Measurements from ENCODE around the gene CTCF. TPM values are rescaled to one million over a fixed set of nuclear protein-coding genes. Genes with fewer than 3 reads are reported as not detected.
A peak's percentile ranks its signal among the peaks of the same experiment; 100 is the strongest.

Gene CTCF
- total RNA-seq, 1 donor from 2014 or later, result 45.0 TPM

DNA sequence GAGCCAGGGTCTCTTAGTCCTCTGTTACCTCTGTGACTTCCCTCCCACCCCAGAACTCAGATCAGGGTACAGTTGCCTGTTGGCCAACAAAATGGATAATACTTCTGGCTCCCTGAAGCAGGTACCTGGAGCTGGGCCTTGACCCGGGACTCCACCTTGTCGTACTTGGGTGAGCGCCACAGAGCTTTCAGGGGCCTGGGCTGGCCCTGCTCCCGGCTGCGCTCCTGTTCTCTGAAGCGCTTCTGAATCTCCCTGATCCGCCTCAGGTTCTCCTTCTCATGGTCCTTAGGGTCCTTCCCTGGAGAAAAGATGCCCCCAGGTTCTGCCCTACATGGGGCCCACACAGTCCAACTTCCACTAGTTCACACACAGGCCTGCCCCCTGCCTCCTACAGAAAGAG, 102.5 kb downstream of the CTCF start:
- TF ChIP-seq, protein P1, sequence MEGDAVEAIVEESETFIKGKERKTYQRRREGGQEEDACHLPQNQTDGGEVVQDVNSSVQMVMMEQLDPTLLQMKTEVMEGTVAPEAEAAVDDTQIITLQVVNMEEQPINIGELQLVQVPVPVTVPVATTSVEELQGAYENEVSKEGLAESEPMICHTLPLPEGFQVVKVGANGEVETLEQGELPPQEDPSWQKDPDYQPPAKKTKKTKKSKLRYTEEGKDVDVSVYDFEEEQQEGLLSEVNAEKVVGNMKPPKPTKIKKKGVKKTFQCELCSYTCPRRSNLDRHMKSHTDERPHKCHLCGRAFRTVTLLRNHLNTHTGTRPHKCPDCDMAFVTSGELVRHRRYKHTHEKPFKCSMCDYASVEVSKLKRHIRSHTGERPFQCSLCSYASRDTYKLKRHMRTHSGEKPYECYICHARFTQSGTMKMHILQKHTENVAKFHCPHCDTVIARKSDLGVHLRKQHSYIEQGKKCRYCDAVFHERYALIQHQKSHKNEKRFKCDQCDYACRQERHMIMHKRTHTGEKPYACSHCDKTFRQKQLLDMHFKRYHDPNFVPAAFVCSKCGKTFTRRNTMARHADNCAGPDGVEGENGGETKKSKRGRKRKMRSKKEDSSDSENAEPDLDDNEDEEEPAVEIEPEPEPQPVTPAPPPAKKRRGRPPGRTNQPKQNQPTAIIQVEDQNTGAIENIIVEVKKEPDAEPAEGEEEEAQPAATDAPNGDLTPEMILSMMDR (IDR thresholded peaks at IDR 0.05; ENCODE audit: insufficient read depth, low read length, poor library complexity, severe bottlenecking), result no peak

DNA sequence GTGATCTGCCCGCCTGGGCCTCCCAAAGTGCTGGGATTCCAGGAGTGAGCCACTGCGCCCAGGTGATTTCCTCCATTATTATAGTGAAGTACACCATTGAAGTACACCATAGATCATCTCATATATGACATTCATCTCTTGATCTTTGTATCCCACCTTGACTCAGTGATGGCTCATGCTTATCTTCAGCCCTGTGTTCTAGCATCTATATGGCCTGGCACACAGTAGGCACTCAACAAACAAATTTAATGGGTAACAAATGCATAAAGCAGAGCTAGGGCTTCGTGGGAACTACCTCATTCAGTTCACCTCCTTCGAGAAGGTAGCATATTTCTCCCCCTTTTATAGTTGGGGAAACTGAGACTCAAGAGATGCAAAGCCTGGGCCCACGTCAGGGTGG, 103.3 kb downstream of the CTCF start:
- Histone ChIP-seq H3K4me3 (ENCODE audit: low read depth, low read length) (peak overlapping the region; percentile 61), H3K27me3 (ENCODE audit: control insufficient read depth, insufficient read depth, low read length) (no peaks in the 10 kb centered on the region), H3K36me3 (ENCODE audit: control insufficient read depth, insufficient read depth, low read length) (peaks cover 2% of the 10 kb centered on the region)
- DNase-seq (ENCODE audit: low read depth), result no peak
- TF ChIP-seq, protein P1 (IDR thresholded peaks at IDR 0.05; ENCODE audit: insufficient read depth, low read length, poor library complexity, severe bottlenecking), result no peak

More for the DNA sequence above, 102.5 kb downstream of the CTCF start:
- Histone ChIP-seq H3K4me3 (ENCODE audit: low read depth, low read length) (no peak overlapping the region), H3K36me3 (ENCODE audit: control insufficient read depth, insufficient read depth, low read length) (peaks cover 2% of the 10 kb centered on the region), H3K27me3 (ENCODE audit: control insufficient read depth, insufficient read depth, low read length) (no peaks in the 10 kb centered on the region)
- DNase-seq (ENCODE audit: low read depth), result no peak

DNA sequence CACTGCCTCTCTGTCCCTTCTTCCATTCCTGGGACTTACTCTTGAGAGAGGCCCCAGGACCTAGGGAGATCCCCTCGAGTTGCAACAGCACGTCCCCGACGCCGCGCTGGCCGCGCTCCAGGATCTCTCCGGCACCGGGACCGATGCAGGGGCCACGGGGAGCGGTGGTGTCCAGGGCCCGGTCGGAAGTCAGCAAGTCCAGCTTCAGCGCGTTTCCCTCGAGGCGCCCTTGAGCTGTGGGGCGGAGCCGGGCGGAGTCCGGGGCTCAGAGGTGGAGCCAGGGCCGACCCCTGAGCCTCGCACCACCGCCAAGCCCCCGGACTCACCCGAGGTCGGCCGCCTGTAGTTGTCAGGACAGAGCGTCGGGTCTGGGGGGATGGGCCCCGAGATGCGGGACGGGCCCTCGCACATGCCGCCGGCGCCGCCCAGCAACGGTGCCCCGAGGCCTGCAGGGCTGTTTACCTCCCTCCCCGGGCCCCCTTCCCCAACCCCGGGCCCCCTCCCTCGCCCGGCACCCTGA, 103.8 kb downstream of the CTCF start:
- peaks cover 2% of the 10 kb centered on the region for H3K36me3 ChIP-seq (ENCODE audit: control insufficient read depth, insufficient read depth, low read length)

DNA sequence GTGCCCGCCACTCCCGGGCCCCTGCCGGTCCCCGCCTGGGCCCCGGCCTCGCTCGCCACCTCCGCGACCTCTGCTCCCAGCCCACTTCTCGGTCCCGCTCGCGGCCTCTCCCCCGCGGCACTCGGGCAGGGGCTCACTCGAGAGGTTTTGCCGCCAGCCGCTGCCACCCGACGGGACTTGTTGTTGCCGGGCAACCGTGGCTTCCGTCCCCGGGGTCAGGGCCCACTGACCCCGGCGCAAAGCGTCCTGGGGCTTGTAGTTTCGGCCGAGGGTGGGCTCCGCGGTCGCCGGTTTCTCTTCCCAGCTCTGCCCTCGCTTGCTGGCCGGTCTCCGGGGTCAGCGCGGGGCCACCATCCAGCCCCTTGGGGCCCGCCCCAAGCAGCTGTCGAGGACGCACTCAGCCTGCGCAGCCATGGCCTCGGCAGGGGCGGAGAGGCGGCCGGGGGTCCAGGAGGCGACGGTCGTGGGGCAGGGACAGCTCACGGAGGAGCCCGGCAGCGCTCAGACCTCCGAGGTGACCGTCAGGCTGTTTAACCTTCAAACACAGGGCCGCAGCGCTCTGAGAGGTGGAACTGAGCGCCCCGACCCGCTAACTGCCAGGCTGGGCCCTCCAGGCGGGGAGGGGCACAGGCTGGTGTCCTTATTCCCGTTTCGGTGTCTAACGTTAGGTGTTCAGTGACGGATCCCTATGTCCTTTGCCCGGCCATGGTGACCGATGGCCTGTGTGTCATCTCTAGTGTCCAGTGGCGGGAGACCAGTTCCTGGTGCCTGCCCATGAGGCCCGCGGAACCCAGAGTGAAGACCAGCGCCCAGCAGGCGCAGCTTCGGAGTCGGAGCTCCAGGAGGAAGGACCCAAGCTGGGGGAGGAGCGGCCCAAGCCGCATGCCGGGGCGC, 104.5 kb downstream of the CTCF start, which contains the start of the genes C16orf86 and ENKD1:
Gene C16orf86 (plus strand): TSS at position 256 of the 894 bp plus-strand sequence. CDS start 157 bp downstream, at position 413.
Gene ENKD1 (minus strand): TSS at position 192 of the 894 bp plus-strand sequence. CDS start 308 bp downstream, outside the sequence.
- TF ChIP-seq, protein P1 (IDR thresholded peaks at IDR 0.05; ENCODE audit: insufficient read depth, low read length, poor library complexity, severe bottlenecking), result no peak

More for the DNA sequence above, 103.8 kb downstream of the CTCF start:
- TF ChIP-seq, protein P1 (IDR thresholded peaks at IDR 0.05; ENCODE audit: insufficient read depth, low read length, poor library complexity, severe bottlenecking), result no peak
- H3K27me3 ChIP-seq (ENCODE audit: control insufficient read depth, insufficient read depth, low read length), result no peaks in the 10 kb centered on the region
- no peak for DNase-seq (ENCODE audit: low read depth)
- peak overlapping the region; percentile 61 for H3K4me3 ChIP-seq (ENCODE audit: low read depth, low read length)

DNA sequence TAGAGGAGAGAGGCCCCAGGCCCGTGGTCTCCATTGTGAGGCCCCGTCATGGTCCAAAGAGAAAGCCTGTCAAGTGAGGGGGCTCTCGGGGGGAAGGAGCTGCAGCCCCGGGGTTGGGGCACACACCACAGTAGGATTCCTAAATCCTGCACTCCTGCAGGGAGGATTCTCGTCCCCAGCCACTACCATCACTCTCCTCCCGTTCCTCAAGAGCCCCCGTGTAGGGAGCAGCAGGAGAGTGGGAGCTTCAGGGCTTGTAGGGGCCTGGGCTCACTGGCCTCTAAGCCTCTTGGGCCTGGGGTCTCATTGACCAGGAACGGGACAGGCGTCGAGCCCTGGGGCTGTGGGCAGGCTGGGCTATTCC, 105.1 kb downstream of the CTCF start:
- H3K36me3 ChIP-seq (ENCODE audit: control insufficient read depth, insufficient read depth, low read length), result peaks cover 1% of the 10 kb centered on the region

More for the DNA sequence above, 104.5 kb downstream of the CTCF start, which contains the start of the genes C16orf86 and ENKD1:
- Histone ChIP-seq H3K4me3 (ENCODE audit: low read depth, low read length) (peak within 1 kb of the TSS; percentile 61), H3K36me3 (ENCODE audit: control insufficient read depth, insufficient read depth, low read length) (peaks cover 2% of the 10 kb centered on the region), H3K27me3 (ENCODE audit: control insufficient read depth, insufficient read depth, low read length) (no peaks in the 10 kb centered on the region)
- DNase-seq (ENCODE audit: low read depth), result peak; percentile 34

More for the DNA sequence above, 105.1 kb downstream of the CTCF start:
- TF ChIP-seq, protein P1 (IDR thresholded peaks at IDR 0.05; ENCODE audit: insufficient read depth, low read length, poor library complexity, severe bottlenecking), result no peak
- H3K27me3 ChIP-seq (ENCODE audit: control insufficient read depth, insufficient read depth, low read length), result no peaks in the 10 kb centered on the region
- peak overlapping the region; percentile 61 for H3K4me3 ChIP-seq (ENCODE audit: low read depth, low read length)
- DNase-seq (ENCODE audit: low read depth), result no peak

Data from kidney epithelial cell (primary cell).